GM10266 (cell line): ENCODE data around the gene AEBP1.

ENCODE experiments used
- DNase-seq: peaks from one replicate; pipeline ENCODE4 v3.0.0; 2012; ENCODE audit errors: extremely low spot score
- CTCF ChIP-seq: IDR thresholded peaks from 2 replicates; pipeline ENCODE4 v1.5.1; 2012; ENCODE audit warnings: mild to moderate bottlenecking, low read depth; ENCODE audit not compliant: control insufficient read depth, insufficient read depth; ENCODE audit errors: missing control alignments

Gene AEBP1

GRCh38 chr7:44117801-44118429, 13.8 kb downstream of the AEBP1 start:
- TF ChIP-seq CTCF: no peak

GRCh38 chr7:44119829-44120380, 15.8 kb downstream of the AEBP1 start:
- no peak for TF ChIP-seq CTCF
- DNase-seq: no peak

More at GRCh38 chr7:44117801-44118429, 13.8 kb downstream of the AEBP1 start:
- no peak for DNase-seq

GRCh38 chr7:44120395-44120794, 16.2 kb downstream of the AEBP1 start:
- TF ChIP-seq CTCF: no peak
- no peak for DNase-seq

- TF ChIP-seq CTCF: no peak
- DNase-seq: no peak
Observed at GRCh38 chr7:44121761-44122420, 17.7 kb downstream of the AEBP1 start.

- peak; percentile 37 for DNase-seq
- no peak for TF ChIP-seq CTCF
Observed at GRCh38 chr7:44122529-44122928, 18.4 kb downstream of the AEBP1 start.

GRCh38 chr7:44123190-44124003, 19.3 kb downstream of the AEBP1 start, which contains the start of gene POLD2:
Gene POLD2 (minus strand): TSS chr7:44123548. CDS start chr7:44122053, 1,495 bp downstream.
- DNase-seq: peak; percentile 100
- no peak for TF ChIP-seq CTCF
